Testis (tissue), 3 donors: ENCODE results near the gene MEGF11. TPM values are rescaled to one million over a fixed set of nuclear protein-coding genes. Genes with fewer than 3 reads are reported as not detected.

Experiments used
- DNase-seq: peaks from one replicate; pipeline ENCODE4 v3.0.0-alpha.2; 2019
- H3K27ac ChIP-seq, 2 donors: fragments of 200-600 bp; sonication (generic); one replicate each; pipeline ENCODE4 v1.5.1; 2019
- H3K27me3 ChIP-seq: fragments of 200-600 bp; sonication (generic); one replicate; pipeline ENCODE4 v1.5.1; 2019
- H3K36me3 ChIP-seq: fragments of 200-600 bp; sonication (generic); one replicate; pipeline ENCODE4 v1.5.1; 2017; ENCODE audit warnings: low read depth; ENCODE audit errors: missing control alignments
- H3K4me1 ChIP-seq: fragments of 200-600 bp; sonication (generic); one replicate; pipeline ENCODE4 v1.5.1; 2019
- H3K4me3 ChIP-seq, 2 donors: fragments of 200-600 bp; sonication (generic); one replicate each; pipeline ENCODE4 v1.5.1; 2017 to 2019
- H3K9me3 ChIP-seq: fragments of 200-600 bp; sonication (generic); one replicate; pipeline ENCODE4 v1.5.1; 2017
- POLR2A ChIP-seq: fragments of 450-650 bp; IDR thresholded peaks from one replicate; pipeline ENCODE4 v1.6.1; 2017; ENCODE audit warnings: antibody characterized with exemption, mild to moderate bottlenecking, moderate library complexity
- WGBS, 2 donors: methylation state at CpG; one replicate each; pipeline ENCODE4 v1.1.5; 2018; 5-methylcytosine and 5-hydroxymethylcytosine counted together
- intact Hi-C: fragments of 100-400 bp; cut with DNase I; formaldehyde crosslinking; loops from one replicate; pipeline ENCODE4 v1.15.1; 2023; ENCODE audit warnings: low total_unique reads
- polyA plus RNA-seq: library from polyadenylated mRNA; stranded (reverse); fragments of 350-450 nt; fragmentation: Illumina TruSeq; extraction: RNeasy Lipid Tissue Mini Kit (QIAGEN cat#74804); gene quantifications from one replicate; pipeline ENCODE4 v1.2.3, GENCODE V29; 2014; ENCODE audit warnings: low read depth, low replicate concordance; ENCODE audit not compliant: insufficient read depth
- total RNA-seq, 2 donors: library from RNA; depleted of rRNA; stranded (reverse); fragments of >200 nt; gene quantifications; one replicate each; pipeline ENCODE4 v1.2.3, GENCODE V29; 2016
- TF ChIP-seq, protein P1 (sequence below), 3 experiments: fragments of 450-650 bp in 2 of 3; fragments of 200-600 bp in 1 of 3; sonication (generic) in 1 of 3; IDR thresholded peaks; one replicate each; pipeline ENCODE4 v1.5.1; 2016 to 2019; ENCODE audit warnings: antibody characterized with exemption in 3 of 3, mild to moderate bottlenecking in 2 of 3, moderate library complexity in 1 of 3

Gene MEGF11
- total and polyA plus RNA-seq, 3 donors from 2014 or later = 4.5 to 18.7 (median 8.6) TPM

- Histone ChIP-seq H3K27ac (no peak overlapping the region), H3K36me3 (no peaks in the 10 kb centered on the region), H3K4me1 (no peaks in the 10 kb centered on the region), H3K27me3 (no peaks in the 10 kb centered on the region), H3K4me3 (no peak overlapping the region), H3K9me3 (no peaks in the 10 kb centered on the region)
- intact Hi-C loops = no loop called here
- TF ChIP-seq, protein P1, sequence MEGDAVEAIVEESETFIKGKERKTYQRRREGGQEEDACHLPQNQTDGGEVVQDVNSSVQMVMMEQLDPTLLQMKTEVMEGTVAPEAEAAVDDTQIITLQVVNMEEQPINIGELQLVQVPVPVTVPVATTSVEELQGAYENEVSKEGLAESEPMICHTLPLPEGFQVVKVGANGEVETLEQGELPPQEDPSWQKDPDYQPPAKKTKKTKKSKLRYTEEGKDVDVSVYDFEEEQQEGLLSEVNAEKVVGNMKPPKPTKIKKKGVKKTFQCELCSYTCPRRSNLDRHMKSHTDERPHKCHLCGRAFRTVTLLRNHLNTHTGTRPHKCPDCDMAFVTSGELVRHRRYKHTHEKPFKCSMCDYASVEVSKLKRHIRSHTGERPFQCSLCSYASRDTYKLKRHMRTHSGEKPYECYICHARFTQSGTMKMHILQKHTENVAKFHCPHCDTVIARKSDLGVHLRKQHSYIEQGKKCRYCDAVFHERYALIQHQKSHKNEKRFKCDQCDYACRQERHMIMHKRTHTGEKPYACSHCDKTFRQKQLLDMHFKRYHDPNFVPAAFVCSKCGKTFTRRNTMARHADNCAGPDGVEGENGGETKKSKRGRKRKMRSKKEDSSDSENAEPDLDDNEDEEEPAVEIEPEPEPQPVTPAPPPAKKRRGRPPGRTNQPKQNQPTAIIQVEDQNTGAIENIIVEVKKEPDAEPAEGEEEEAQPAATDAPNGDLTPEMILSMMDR (IDR thresholded peaks at IDR 0.05) = no peak
- TF ChIP-seq POLR2A = no peak
- WGBS, 2 donors = 89 to 91% methylated on average over 7 of the region's 7 CpGs
- DNase-seq = no peak
Observed at GRCh38 chr15:66021496-66022162, 231.9 kb downstream of the MEGF11 start.

DNA sequence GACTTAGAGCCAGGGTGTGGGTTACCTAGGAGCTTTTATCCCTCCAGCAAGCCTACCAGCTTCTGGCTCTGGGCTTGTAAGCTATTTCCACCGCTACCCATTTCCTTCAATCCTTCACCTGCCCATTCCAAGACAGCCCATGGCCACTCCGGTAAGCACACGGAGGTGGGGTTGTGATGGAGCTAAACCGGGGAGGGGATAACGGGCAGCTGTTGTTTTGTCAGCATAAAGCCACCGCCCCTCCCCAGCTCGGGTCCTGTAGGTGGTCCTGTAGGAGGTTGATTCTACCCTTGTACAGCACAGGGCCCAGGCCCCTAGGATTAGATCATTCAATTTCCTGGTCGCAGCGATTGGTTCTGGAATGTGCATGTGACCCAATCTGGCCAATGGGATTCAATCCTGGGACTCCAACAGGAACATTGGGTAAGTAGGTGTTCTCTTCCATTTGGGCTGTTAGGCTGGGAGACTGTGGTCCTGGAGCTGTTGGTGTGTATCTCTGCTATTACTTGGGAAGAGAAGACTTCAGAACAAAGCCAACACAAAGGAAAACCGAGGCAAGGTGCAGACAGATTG is 233.6 kb downstream of the MEGF11 start:
- WGBS, 2 donors = 51 to 68% methylated on average over 10 of the region's 10 CpGs
- intact Hi-C loops = no loop called here
- no peaks in the 10 kb centered on the region for H3K4me1 ChIP-seq
- H3K36me3 ChIP-seq = no peaks in the 10 kb centered on the region
- no peaks in the 10 kb centered on the region for H3K9me3 ChIP-seq
- DNase-seq = peak; percentile 64
- TF ChIP-seq POLR2A = no peak
- TF ChIP-seq, protein P1 (IDR thresholded peaks at IDR 0.05) = no peak
- no peak overlapping the region for H3K27ac ChIP-seq
- peak overlapping the region; percentile 20 to 35 for H3K4me3 ChIP-seq
- H3K27me3 ChIP-seq = no peaks in the 10 kb centered on the region

DNA sequence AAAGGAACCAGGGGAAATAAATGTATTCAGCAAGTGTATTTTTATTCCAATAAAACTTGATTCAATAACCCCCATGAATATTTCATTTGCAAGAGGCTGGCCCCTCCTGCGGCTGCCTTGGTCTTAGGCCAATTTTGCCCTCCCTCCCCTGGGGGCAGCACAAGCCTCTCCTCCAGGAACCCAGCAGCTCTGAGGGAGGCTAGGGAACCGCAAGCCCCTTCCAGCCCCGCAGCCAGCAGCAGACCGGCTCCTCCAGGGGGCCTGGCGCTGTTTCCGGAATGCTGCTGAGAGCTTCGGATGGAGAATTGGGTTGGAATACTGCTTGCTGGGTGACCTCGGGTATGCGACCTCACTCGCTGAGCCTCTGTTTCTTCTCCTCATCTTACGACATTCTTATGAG is 234.2 kb downstream of the MEGF11 start:
- H3K36me3 ChIP-seq = no peaks in the 10 kb centered on the region
- H3K9me3 ChIP-seq = no peaks in the 10 kb centered on the region
- no peak for DNase-seq
- WGBS, 2 donors = 38 to 64% methylated on average over 11 of the region's 11 CpGs
- no peaks in the 10 kb centered on the region for H3K4me1 ChIP-seq
- no peak for TF ChIP-seq POLR2A
- TF ChIP-seq, protein P1 (IDR thresholded peaks at IDR 0.05) = no peak
- H3K27ac ChIP-seq = no peak overlapping the region
- H3K27me3 ChIP-seq = no peaks in the 10 kb centered on the region
- intact Hi-C loops = no loop called here
- peak overlapping the region; percentile 20 to 35 for H3K4me3 ChIP-seq

DNA sequence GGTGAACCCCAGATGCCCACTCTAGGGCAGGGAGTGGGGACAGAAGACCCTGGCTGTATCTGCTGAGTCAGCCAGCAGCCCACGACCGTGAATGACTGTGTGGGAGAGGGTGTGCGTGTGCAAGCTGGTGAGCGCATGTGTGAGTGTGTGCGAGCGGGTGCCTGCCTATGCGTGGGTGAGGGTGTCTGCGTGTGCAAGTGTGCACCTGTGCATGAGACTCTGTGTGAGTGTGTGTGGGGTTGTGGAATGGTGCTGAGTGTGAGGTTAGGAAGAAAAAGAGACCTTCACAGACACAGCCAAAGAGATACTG is 235.1 kb downstream of the MEGF11 start:
- Histone ChIP-seq H3K27me3 (no peaks in the 10 kb centered on the region), H3K4me3 (no peak overlapping the region), H3K36me3 (no peaks in the 10 kb centered on the region), H3K9me3 (no peaks in the 10 kb centered on the region), H3K27ac (no peak overlapping the region), H3K4me1 (no peaks in the 10 kb centered on the region)
- 83 to 84% methylated on average over 8 of the region's 8 CpGs for WGBS, 2 donors
- DNase-seq = no peak
- no peak for TF ChIP-seq POLR2A
- TF ChIP-seq, protein P1 (IDR thresholded peaks at IDR 0.05) = no peak
- intact Hi-C loops = no loop called here
